Left ventricle myocardium inferior (tissue), 1 donor: ENCODE data around the gene NEO1. TPM values are rescaled to one million over a fixed set of nuclear protein-coding genes. Genes with fewer than 3 reads are reported as not detected.

Experiments used
- DNase-seq: peaks from one replicate; pipeline ENCODE4 v3.0.0-alpha.2; 2020
- H3K27ac ChIP-seq: fragments of 200-600 bp; replicated peaks from 2 replicates; pipeline ENCODE4 v1.8.0; 2021
- H3K27me3 ChIP-seq: fragments of 200-600 bp; 2 replicates; pipeline ENCODE4 v1.8.0; 2021; ENCODE audit warnings: low read depth
- H3K36me3 ChIP-seq: fragments of 200-600 bp; 2 replicates; pipeline ENCODE4 v1.8.0; 2021
- H3K4me1 ChIP-seq: fragments of 200-600 bp; 2 replicates; pipeline ENCODE4 v1.8.0; 2021
- H3K4me3 ChIP-seq: fragments of 200-600 bp; 2 replicates; pipeline ENCODE4 v1.8.0; 2021; ENCODE audit warnings: mild to moderate bottlenecking, moderate library complexity
- H3K9me3 ChIP-seq: fragments of 200-600 bp; replicated peaks from 2 replicates; pipeline ENCODE4 v1.8.0; 2021
- CTCF ChIP-seq: fragments of 200-600 bp; IDR thresholded peaks from 2 replicates; pipeline ENCODE4 v1.8.0; 2021; ENCODE audit warnings: antibody characterized with exemption, mild to moderate bottlenecking, borderline replicate concordance
- intact Hi-C: fragments of 100-400 bp; cut with micrococcal nuclease; formaldehyde crosslinking; loops from one replicate; pipeline ENCODE4 v1.11.0; 2022
- total RNA-seq: library from RNA; stranded (reverse); fragmentation: NEBNext Ultra II Directional; extraction: Animal tissue kit (Norgen Biotek cat#: 25700); gene quantifications from one replicate; pipeline ENCODE4 v1.2.1, GENCODE V29; 2021
- donor health status: DM: no; HTN: yes; CAD: no; lungs with severe emphysema.

The NEO1 gene
- total RNA-seq, 1 donor from 2014 or later = 9.0 TPM

GRCh38 chr15:73006523-73006922 is 45.7 kb upstream of the NEO1 start:
- TF ChIP-seq CTCF = no peak
- no peaks in the 10 kb centered on the region for H3K36me3 ChIP-seq
- intact Hi-C loops = no loop called here
- no peak overlapping the region for H3K27ac ChIP-seq
- no peak overlapping the region for H3K4me3 ChIP-seq
- H3K4me1 ChIP-seq = peaks cover 5% of the 10 kb centered on the region
- peaks cover 61% of the 10 kb centered on the region for H3K27me3 ChIP-seq
- no peaks in the 10 kb centered on the region for H3K9me3 ChIP-seq
- no peak for DNase-seq

GRCh38 chr15:73009066-73010056 is 42.9 kb upstream of the NEO1 start:
- H3K27ac ChIP-seq = no peak overlapping the region
- no peak for TF ChIP-seq CTCF
- H3K27me3 ChIP-seq = peaks cover 49% of the 10 kb centered on the region
- no peaks in the 10 kb centered on the region for H3K9me3 ChIP-seq
- intact Hi-C loops = no loop called here
- no peak overlapping the region for H3K4me3 ChIP-seq
- no peaks in the 10 kb centered on the region for H3K36me3 ChIP-seq
- H3K4me1 ChIP-seq = peaks cover 5% of the 10 kb centered on the region
- DNase-seq = no peak

GRCh38 chr15:73010154-73011152 is 41.8 kb upstream of the NEO1 start:
- H3K27ac ChIP-seq = no peak overlapping the region
- intact Hi-C loops = no loop called here

GRCh38 chr15:73014904-73015303 is 37.4 kb upstream of the NEO1 start:
- H3K4me1 ChIP-seq = peaks cover 5% of the 10 kb centered on the region
- intact Hi-C loops = no loop called here
- no peak overlapping the region for H3K4me3 ChIP-seq
- TF ChIP-seq CTCF = no peak
- H3K27me3 ChIP-seq = peaks cover 25% of the 10 kb centered on the region
- no peaks in the 10 kb centered on the region for H3K9me3 ChIP-seq
- DNase-seq = no peak
- no peak overlapping the region for H3K27ac ChIP-seq
- H3K36me3 ChIP-seq = no peaks in the 10 kb centered on the region

More at GRCh38 chr15:73010154-73011152, 41.8 kb upstream of the NEO1 start:
- no peak for TF ChIP-seq CTCF
- DNase-seq = no peak
- H3K4me3 ChIP-seq = no peak overlapping the region
- H3K27me3 ChIP-seq = peaks cover 38% of the 10 kb centered on the region
- peaks cover 5% of the 10 kb centered on the region for H3K4me1 ChIP-seq
- no peaks in the 10 kb centered on the region for H3K9me3 ChIP-seq
- H3K36me3 ChIP-seq = no peaks in the 10 kb centered on the region

GRCh38 chr15:73015493-73015892 is 36.8 kb upstream of the NEO1 start:
- H3K4me1 ChIP-seq = peaks cover 5% of the 10 kb centered on the region
- peaks cover 29% of the 10 kb centered on the region for H3K27me3 ChIP-seq
- DNase-seq = no peak
- H3K9me3 ChIP-seq = no peaks in the 10 kb centered on the region
- no peak for TF ChIP-seq CTCF
- intact Hi-C loops = no loop called here
- no peak overlapping the region for H3K27ac ChIP-seq
- no peaks in the 10 kb centered on the region for H3K36me3 ChIP-seq
- H3K4me3 ChIP-seq = no peak overlapping the region
